Measurements from ENCODE around the gene PDE5A. TPM values are rescaled to one million over a fixed set of nuclear protein-coding genes. Genes with fewer than 3 reads are reported as not detected.

The PDE5A gene
- polyA plus RNA-seq, 1 donor from 2014 or later, result 12.9 TPM

GRCh38 chr4:119592830-119593229 lies 35.8 kb downstream of the PDE5A start:
- Histone ChIP-seq H3K9me3 (ENCODE audit: low read length) (no peaks in the 10 kb centered on the region), H3K36me3 (ENCODE audit: insufficient read depth, low read length) (no peaks in the 10 kb centered on the region), H3K4me2 (ENCODE audit: low read length) (no peak overlapping the region), H3F3A (ENCODE audit: insufficient read depth, low read length, poor library complexity, severe bottlenecking) (no peaks in the 10 kb centered on the region), H3K79me2 (replicated peaks; ENCODE audit: insufficient read depth, low read length) (no peaks in the 10 kb centered on the region), H3K9ac (ENCODE audit: low read length) (no peak overlapping the region), H2AFZ (ENCODE audit: low read depth, low read length) (no peak overlapping the region), H3K4me3 (ENCODE audit: low read length) (no peak overlapping the region), H3K27me3 (ENCODE audit: insufficient read depth, low read depth, low read length) (no peaks in the 10 kb centered on the region), H4K20me1 (ENCODE audit: insufficient read depth) (no peaks in the 10 kb centered on the region), H3K9me2 (ENCODE audit: insufficient read depth, low read length) (no peaks in the 10 kb centered on the region), H3K27ac (ENCODE audit: low read length) (no peak overlapping the region)
- TF ChIP-seq EZH2 (IDR thresholded peaks at IDR 0.05; ENCODE audit: borderline replicate concordance, insufficient read depth, low read length, poor library complexity, severe bottlenecking), result no peak
- TF ChIP-seq RAD21 (conservative IDR thresholded peaks at IDR 0.05), result no peak
- TF ChIP-seq POLR2AphosphoS5 (IDR thresholded peaks at IDR 0.05), result no peak
- no peak for TF ChIP-seq CTCF (IDR thresholded peaks at IDR 0.05; ENCODE audit: poor library complexity, severe bottlenecking)
- no peak for TF ChIP-seq MXI1 (conservative IDR thresholded peaks at IDR 0.05; ENCODE audit: poor library complexity, severe bottlenecking)
- TF ChIP-seq REST (IDR thresholded peaks at IDR 0.05; ENCODE audit: borderline replicate concordance), result no peak
- TF ChIP-seq EP300 (conservative IDR thresholded peaks at IDR 0.05; ENCODE audit: poor library complexity, severe bottlenecking), result no peak
- no peak for TF ChIP-seq SMC3 (conservative IDR thresholded peaks at IDR 0.05; ENCODE audit: poor library complexity)
- no peak for TF ChIP-seq TAF1 (IDR thresholded peaks at IDR 0.05; ENCODE audit: low read depth)

GRCh38 chr4:119589165-119589564 lies 39.4 kb downstream of the PDE5A start:
- no peak overlapping the region for H3K9ac ChIP-seq (ENCODE audit: low read length)
- H3K4me3 ChIP-seq (ENCODE audit: low read length), result no peak overlapping the region
- no peak overlapping the region for H3K4me2 ChIP-seq (ENCODE audit: low read length)
- H3K79me2 ChIP-seq (replicated peaks; ENCODE audit: insufficient read depth, low read length), result no peaks in the 10 kb centered on the region
- H3K36me3 ChIP-seq (ENCODE audit: insufficient read depth, low read length), result no peaks in the 10 kb centered on the region
- no peaks in the 10 kb centered on the region for H3K27me3 ChIP-seq (ENCODE audit: insufficient read depth, low read depth, low read length)
- no peaks in the 10 kb centered on the region for H3K9me2 ChIP-seq (ENCODE audit: insufficient read depth, low read length)
- H3F3A ChIP-seq (ENCODE audit: insufficient read depth, low read length, poor library complexity, severe bottlenecking), result no peaks in the 10 kb centered on the region
- H3K9me3 ChIP-seq (ENCODE audit: low read length), result no peaks in the 10 kb centered on the region
- H4K20me1 ChIP-seq (ENCODE audit: insufficient read depth), result no peaks in the 10 kb centered on the region
- no peak overlapping the region for H2AFZ ChIP-seq (ENCODE audit: low read depth, low read length)
- H3K27ac ChIP-seq (ENCODE audit: low read length), result no peak overlapping the region
- TF ChIP-seq MXI1 (conservative IDR thresholded peaks at IDR 0.05; ENCODE audit: poor library complexity, severe bottlenecking) (no peak), POLR2AphosphoS5 (IDR thresholded peaks at IDR 0.05) (no peak), TAF1 (IDR thresholded peaks at IDR 0.05; ENCODE audit: low read depth) (no peak), SMC3 (conservative IDR thresholded peaks at IDR 0.05; ENCODE audit: poor library complexity) (no peak), CTCF (IDR thresholded peaks at IDR 0.05; ENCODE audit: poor library complexity, severe bottlenecking) (no peak), EZH2 (IDR thresholded peaks at IDR 0.05; ENCODE audit: borderline replicate concordance, insufficient read depth, low read length, poor library complexity, severe bottlenecking) (no peak), REST (IDR thresholded peaks at IDR 0.05; ENCODE audit: borderline replicate concordance) (no peak), EP300 (conservative IDR thresholded peaks at IDR 0.05; ENCODE audit: poor library complexity, severe bottlenecking) (no peak), RAD21 (conservative IDR thresholded peaks at IDR 0.05) (no peak)
